ENCODE results near the gene B4GALT1. TPM values are rescaled to one million over a fixed set of nuclear protein-coding genes. Genes with fewer than 3 reads are reported as not detected.

B4GALT1 gene
- total RNA-seq, 1 experiment from 2014 or later = 19.1 TPM

GRCh38 chr9:33168941-33169544 lies 1.9 kb upstream of the B4GALT1 start:
- ChIA-PET CTCF (interaction anchor here (0.6 kb wide), 1 partner anchor 279 kb away, joined by 3 read pairs; no protein-coding TSS in a partner anchor), POLR2A (interaction anchor here (0.6 kb wide), 1 partner anchor 30 kb away, joined by 3 read pairs; no protein-coding TSS in a partner anchor)
- TF ChIP-seq ZSCAN18 (CRISPR knock-in tag; IDR thresholded peaks at IDR 0.05) (no peak), ZNF396 (CRISPR knock-in tag; IDR thresholded peaks at IDR 0.05; ENCODE audit: borderline replicate concordance) (no peak), ZBTB21 (CRISPR knock-in tag; IDR thresholded peaks at IDR 0.05; ENCODE audit: borderline replicate concordance) (no peak), GABPB1 (CRISPR knock-in tag; IDR thresholded peaks at IDR 0.05) (no peak), ATF3 (CRISPR knock-in tag; conservative IDR thresholded peaks at IDR 0.05) (no peak), ERG (CRISPR knock-in tag; IDR thresholded peaks at IDR 0.05) (no peak), NR1H2 (CRISPR knock-in tag; IDR thresholded peaks at IDR 0.05) (no peak), USF2 (CRISPR knock-in tag; IDR thresholded peaks at IDR 0.05) (no peak), MXD4 (CRISPR knock-in tag; IDR thresholded peaks at IDR 0.05; ENCODE audit: borderline replicate concordance) (no peak)
- peaks cover 35% of the 10 kb centered on the region for H3K27me3 Mint-ChIP-seq (ENCODE audit: low read depth)
- H3K27ac Mint-ChIP-seq = no peak overlapping the region
- no peak for ATAC-seq
- 0 out of 2 replicates have a peak overlapping the region, but pooled peaks have one; percentile 3 for H3K4me3 Mint-ChIP-seq
- no peaks in the 10 kb centered on the region for H3K9me3 Mint-ChIP-seq
- H3K36me3 Mint-ChIP-seq = no peaks in the 10 kb centered on the region
- no peak for DNase-seq (ENCODE audit: low spot score)
- H3K4me1 Mint-ChIP-seq = peaks cover 18% of the 10 kb centered on the region

- peaks cover 35% of the 10 kb centered on the region for H3K27me3 Mint-ChIP-seq (ENCODE audit: low read depth)
- peaks cover 18% of the 10 kb centered on the region for H3K4me1 Mint-ChIP-seq
- H3K4me3 Mint-ChIP-seq = peak overlapping the region; percentile 80
- no peak overlapping the region for H3K27ac Mint-ChIP-seq
- H3K9me3 Mint-ChIP-seq = no peaks in the 10 kb centered on the region
- CTCF ChIA-PET = interaction anchor here (1.1 kb wide), 1 partner anchor 58 kb away, joined by 7 read pairs; no protein-coding TSS in a partner anchor
- ATAC-seq = peak; percentile 1
- no peaks in the 10 kb centered on the region for H3K36me3 Mint-ChIP-seq
- TF ChIP-seq GABPB1 (CRISPR knock-in tag; IDR thresholded peaks at IDR 0.05) (no peak), USF2 (CRISPR knock-in tag; IDR thresholded peaks at IDR 0.05) (no peak), ATF6 (CRISPR knock-in tag; IDR thresholded peaks at IDR 0.05) (no peak), ZNF671 (CRISPR knock-in tag; IDR thresholded peaks at IDR 0.05) (no peak), GTF2I (CRISPR knock-in tag; conservative IDR thresholded peaks at IDR 0.05) (no peak), NR1H2 (CRISPR knock-in tag; IDR thresholded peaks at IDR 0.05) (no peak), AR (CRISPR knock-in tag; IDR thresholded peaks at IDR 0.05) (no peak), NFYB (CRISPR knock-in tag; conservative IDR thresholded peaks at IDR 0.05; ENCODE audit: low read depth) (no peak), ZNF532 (CRISPR knock-in tag; IDR thresholded peaks at IDR 0.05; ENCODE audit: borderline replicate concordance) (no peak), FOXP1 (CRISPR knock-in tag; IDR thresholded peaks at IDR 0.05; ENCODE audit: borderline replicate concordance) (no peak)
- POLR2A ChIA-PET = interaction anchor here (1.0 to 1.2 kb wide), 2 partner anchors 20 to 143 kb away, joined by 3 to 4 read pairs; partner anchors contain the start of gene DNAJA1
- no peak for DNase-seq (ENCODE audit: low spot score)
These were observed 881 bp upstream of the B4GALT1 start for GRCh38 chr9:33167972-33168461.

All from WTC11 (cell line).